Ecto neural progenitor cell (in vitro differentiated cells): ENCODE results near the gene TSPAN10.
"Not testable (repeated sequence)": the region's sequence is repeated elsewhere in the genome, so short reads cannot be mapped to it uniquely, and the experiment has no call there.

Experiments
- DNase-seq: peaks from one replicate; pipeline ENCODE4 v3.0.0-alpha.2; 2018; ENCODE audit warnings: low spot score

Gene TSPAN10

GRCh38 chr17:81636505-81637288 lies at the start of gene TSPAN10, which contains the start of gene NPLOC4:
Gene TSPAN10, plus strand, starts transcription at chr17:81637196. Its CDS starts 5,217 bp downstream, at chr17:81642413.
Gene NPLOC4, minus strand, starts transcription at chr17:81637112. Its CDS starts 182 bp downstream, at chr17:81636930.
- peak; percentile 98 for DNase-seq

GRCh38 chr17:81589612-81590011 lies 47.4 kb upstream of the TSPAN10 start:
- no peak for DNase-seq

DNA sequence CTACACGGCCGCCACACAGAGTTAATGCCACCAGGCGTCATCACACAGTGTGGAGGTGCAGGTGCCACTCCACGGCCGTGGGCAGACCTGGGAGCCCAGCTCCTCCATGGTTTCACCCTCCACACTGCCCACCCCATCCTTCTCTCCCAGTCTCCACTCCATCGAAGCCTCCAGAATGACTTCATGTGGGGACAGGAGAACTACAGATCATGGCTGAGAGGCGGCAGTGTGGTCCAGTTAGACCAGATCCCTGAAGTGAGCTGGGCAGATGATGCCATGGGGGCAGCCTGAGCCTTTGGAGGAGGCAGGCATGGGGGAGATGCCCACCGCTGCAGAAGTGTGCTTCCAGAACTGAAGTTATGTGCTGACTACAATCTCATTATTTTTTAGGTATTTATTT lies 46.9 kb upstream of the TSPAN10 start:
- DNase-seq = no peak

DNA sequence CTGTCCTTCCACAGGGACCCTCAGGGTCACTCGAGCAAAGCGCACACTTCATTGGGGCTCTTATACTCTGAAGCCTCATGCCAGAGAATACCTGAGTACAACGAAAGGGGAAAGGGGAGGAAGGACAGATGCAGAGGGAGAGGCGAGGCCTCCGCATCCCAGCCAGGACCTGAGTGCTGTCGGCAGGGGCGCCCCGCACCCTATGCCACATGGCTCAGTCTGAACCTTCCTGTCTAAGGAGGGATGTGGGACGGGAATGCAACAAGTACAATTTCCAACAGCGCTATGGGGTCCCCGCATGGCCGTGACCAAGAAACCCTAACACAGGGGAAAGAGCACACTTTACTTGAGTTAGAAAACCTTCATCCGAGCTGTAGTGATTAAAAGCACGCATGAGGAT lies 45.0 kb upstream of the TSPAN10 start:
- DNase-seq = no peak

DNA sequence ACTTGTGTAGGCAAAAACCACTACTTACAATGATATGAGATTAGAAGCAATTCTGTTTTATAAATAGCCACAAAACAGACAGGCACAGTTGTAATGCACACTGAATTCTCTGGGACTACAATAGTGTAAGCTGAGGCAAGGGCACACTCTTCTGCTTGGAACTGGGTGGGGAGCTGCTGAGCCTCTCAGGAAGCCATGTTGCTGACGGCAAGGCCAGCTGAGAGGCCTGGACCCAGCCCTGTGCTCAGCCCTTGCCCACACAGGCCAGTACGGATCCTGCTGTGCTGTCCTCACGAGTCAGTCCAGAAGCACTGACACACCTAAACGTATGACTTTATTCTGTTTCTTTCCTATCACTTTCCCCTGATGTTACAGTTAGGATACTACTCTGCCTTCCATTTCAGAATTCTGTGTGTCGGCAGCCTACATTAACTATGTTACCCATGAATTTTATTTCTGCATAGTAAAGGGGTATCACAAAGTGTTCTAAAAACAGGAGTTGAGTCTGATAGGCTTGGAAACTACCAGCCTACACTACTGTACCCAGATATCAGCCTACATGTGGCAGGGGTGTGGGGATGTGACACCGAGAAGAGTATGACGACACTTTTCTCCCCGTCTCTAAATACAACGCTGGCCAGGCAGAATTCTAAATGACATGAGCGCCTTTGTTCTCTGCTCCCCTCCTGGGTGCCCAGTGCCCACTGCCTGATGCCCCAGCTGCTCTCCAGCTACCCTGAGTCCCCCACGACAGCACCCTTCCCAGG lies 43.7 kb upstream of the TSPAN10 start:
- no peak for DNase-seq

DNA sequence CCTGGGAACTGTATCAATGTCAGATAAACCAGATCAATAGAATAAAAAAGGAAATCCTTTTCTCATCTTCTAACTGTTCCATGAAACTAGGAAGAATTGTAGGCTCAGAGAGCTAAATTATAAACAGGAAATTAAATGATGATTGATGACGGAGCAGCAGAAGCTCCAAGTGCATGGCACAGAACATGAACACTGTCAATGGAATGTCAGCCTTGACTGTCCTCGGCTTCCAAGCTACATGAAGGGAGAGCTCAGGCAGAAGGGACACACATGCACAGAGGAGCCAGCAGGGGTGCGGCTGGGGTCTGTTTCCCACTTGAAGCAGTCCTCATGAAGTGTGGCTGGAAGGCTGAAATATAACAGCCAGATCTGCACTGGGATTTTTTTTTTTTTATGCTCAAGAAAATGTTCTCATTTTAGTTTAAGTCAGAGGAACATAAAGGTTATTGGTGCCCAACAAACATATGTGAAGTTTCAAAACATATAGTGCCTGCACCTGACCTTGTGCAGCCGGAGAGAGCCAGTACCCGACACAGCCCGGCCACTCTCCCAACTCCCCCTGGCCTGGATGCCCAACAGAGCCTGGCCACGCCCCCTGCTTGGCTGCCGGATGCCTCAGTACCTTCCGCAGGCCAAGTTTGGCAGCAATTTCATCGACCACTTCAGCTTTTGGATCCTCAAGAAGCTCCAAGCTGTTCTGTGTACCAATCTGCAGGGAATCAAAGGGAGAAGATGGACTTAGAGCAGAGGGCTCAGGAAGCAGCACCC lies 37.1 kb upstream of the TSPAN10 start:
- DNase-seq = no peak

DNA sequence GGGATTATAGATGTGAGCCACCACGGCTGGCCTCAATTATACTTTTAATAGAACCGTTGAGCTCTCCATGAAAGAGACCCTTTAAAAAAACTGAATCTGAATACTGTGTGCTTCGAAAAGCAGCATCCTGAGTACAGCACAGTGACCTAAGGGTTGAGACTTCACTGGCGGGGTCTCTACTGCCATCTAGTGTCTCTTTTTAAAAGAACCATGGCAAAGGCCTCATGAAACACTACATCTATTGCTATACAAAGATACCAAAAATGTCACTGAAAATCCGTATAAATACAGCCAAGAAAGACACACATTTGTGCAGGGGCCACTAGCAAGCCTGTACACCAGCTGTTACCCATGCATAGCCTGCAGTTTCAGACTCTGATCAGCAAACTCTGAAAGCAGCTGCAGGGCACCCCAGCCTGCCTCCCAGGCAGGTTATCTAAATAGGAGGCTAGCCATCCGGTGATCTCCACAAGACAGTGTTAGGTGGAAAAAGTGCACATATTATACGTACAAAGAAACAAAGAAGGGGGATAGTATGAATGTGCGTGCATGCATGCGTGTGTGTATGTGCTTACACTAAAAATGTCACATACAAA lies 35.4 kb upstream of the TSPAN10 start:
- DNase-seq = no peak

DNA sequence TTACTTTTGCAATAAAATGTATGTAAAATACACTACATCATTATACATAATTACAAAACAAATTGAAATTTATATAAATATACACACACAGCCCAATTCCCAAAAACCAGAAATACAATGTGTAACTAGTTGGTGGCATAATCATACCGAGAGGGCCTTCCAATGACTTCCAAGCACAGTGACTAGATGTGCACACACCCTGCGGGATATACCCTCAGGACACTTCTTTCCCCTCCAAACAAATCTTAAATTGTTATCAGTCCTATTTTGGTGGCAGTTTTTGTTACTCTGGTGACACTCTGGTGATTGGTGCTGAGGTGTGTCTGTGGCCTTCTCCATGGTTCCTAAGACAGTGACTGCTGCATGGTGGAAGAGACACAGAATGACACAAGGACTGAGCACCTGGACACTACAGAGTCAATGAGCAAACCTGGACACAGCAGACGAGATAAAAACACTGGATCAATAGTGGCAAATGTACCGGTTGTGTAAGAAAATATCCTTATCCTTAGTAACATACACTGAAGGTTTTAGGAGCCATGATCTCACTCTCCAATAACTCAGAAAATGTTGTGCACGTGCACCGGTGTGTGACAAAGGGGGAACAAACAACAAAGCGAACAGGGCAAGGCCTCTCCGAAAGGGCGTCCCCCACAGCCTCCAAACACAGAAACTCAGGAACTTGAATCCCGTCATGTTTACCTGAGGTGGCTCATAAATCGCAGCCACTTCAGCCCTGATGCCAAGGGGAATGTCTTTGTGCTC lies 33.0 kb upstream of the TSPAN10 start:
- DNase-seq = no peak

DNA sequence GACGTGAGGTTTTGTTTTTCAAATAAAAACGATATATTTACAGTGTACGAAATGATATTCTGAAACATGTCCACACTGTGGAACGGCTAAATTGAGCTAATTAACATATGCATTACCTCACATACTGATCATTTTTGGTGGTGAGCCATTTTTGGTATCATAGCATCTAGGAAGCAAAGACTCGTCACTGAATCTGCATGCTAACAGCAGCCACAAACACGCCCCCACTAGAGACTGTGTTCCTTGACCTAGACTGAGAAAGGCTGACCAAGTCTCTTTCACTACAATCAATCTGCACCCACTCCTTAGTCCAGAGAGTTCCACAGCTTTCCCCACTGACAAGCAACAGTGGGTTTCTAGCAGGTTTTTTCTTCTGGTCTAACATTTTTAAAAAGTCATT lies 29.6 kb upstream of the TSPAN10 start:
- no peak for DNase-seq

DNA sequence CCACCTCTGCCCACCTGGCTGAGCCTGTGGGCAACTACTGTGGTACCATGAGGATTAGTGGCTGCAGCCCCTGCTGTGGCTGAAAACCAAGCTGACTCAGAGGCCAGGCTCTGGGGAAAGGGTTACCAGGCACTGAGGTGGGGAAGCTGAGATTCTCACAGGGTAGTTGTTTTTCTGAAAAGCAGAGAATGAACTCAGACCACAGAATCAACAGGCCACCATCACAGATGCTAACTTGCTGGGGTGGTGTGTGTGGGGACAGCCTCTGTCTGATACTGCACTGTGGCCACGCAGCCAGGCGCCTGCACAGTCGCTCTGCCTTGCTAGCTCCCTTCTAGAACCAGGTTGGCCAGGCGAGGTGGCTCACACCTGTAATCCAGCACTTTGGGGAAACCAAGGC lies 28.9 kb upstream of the TSPAN10 start:
- no peak for DNase-seq

DNA sequence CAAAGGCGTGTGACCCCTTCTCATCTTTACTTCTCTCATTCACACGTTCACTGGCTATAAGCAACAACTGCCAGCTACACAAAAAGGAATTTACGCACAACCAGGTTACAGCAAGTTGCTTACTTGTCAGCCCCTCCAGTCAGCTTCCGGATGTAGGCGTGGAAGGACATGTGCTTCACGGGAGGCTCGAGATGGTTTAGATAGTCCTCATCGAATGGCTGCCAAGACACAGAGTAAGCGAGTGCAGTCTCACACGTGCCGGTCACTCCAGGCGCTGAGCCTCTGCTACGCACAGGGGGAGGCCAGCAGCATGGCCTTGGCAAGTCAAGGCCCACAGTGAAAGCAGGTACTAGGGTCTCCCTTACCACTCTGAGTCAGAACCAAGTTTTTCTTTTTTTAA lies 28.4 kb upstream of the TSPAN10 start:
- DNase-seq = no peak

- DNase-seq = no peak
Observed at GRCh38 chr17:81609541-81610311, 27.3 kb upstream of the TSPAN10 start.

GRCh38 chr17:81612172-81612970 lies 24.6 kb upstream of the TSPAN10 start:
- no peak for DNase-seq

GRCh38 chr17:81615401-81615930 lies 21.5 kb upstream of the TSPAN10 start:
- DNase-seq = no peak

DNA sequence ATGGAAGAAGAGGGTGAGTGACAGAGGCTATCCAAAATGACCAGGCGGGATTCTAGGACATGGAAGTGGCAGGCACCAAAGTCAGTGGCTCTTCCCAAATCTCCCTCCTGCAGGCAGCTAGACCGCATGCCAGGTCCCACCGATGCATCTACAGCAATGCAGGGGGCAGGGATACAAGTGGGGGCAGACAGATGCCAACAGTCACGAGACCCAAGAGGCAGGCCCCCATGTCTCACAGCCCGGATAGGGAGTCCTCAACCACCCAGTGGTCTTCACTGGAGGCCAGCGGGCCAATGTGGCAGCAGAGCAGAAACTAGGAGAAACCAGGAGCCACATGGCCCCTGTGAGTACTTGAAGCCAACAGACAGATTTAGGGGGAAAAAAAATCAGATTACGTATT lies 20.1 kb upstream of the TSPAN10 start:
- DNase-seq = no peak

DNA sequence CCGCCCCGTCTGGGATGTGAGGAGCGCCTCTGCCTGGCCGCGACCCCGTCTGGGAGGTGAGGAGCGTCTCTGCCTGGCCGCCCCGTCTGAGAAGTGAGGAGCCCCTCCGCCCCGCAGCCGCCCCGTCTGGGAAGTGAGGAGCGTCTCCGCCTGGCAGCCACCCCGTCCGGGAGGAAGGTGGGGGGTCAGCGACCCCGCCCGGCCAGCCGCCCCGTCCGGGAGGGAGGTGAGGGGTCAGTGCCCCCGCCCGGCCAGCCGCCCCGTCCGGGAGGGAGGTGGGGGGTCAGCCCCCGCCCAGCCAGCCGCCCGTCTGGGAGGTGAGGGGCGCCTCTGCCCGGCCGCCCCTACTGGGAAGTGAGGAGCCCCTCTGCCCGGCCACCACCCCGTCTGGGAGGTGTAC lies 18.7 kb upstream of the TSPAN10 start:
- DNase-seq = not testable (repeated sequence)

- no peak for DNase-seq
Observed at GRCh38 chr17:81621494-81622130, 15.4 kb upstream of the TSPAN10 start.

GRCh38 chr17:81630274-81630673 lies 6.7 kb upstream of the TSPAN10 start:
- DNase-seq = no peak

GRCh38 chr17:81631482-81631881 lies 5.5 kb upstream of the TSPAN10 start:
- no peak for DNase-seq
